NCI-H82 (cell line): ENCODE measurements around the gene PTPN3.

ENCODE experiments used
- DNase-seq: peaks from one replicate; lab custom pipeline; 2025; lab: John Stamatoyannopoulos, UW

PTPN3 gene

GRCh38 chr9:109426626-109427402 is 71.3 kb downstream of the PTPN3 start:
- no peak for DNase-seq

- no peak for DNase-seq
Observed at GRCh38 chr9:109424618-109425017, 73.5 kb downstream of the PTPN3 start.

GRCh38 chr9:109423877-109424276 is 74.2 kb downstream of the PTPN3 start:
- no peak for DNase-seq

- no peak for DNase-seq
Observed at GRCh38 chr9:109422641-109423040, 75.5 kb downstream of the PTPN3 start.

DNA sequence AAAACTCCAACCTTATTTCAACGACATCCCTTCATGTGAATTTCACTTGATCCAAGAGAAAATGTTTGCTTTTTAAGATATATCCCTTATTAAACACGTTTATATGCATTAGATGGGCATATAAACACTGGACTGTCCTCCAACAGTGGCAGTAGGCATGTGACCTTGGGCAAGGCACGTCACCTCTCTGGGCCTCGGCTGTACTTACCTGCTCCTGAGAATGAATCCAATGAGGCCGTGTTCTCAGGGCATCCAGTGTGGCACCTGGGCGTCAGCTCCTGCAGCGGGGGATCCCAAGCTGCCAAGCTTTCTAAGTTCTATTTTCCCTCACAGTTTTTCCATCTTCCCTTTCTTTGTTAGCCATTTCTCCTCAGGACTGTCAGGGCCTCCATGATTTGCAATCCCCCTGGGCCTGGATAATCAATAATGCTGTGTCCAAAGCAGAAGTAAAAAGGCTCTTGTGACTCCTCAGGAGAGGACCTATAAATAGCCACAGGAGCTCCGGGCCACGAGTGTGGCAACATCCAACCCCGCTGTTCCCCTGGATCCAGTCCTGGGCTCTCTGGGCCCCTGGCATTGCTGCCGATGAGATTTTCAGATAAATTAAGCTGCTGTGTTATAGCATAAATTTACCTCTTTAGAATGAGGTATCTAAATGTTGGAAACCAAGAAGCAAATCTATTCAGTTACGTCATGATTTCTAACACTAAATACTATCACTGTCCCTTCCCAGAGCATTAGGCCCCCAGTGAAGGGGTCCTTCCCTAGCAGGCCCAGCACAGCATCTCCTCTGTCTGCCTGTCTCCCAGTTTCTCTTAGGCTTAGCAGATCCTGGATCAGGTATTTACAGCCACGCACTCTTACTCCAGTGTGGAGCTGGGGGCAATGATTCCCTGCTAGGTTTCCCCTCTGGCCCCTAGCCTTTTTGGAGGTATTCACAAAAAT is 76.8 kb downstream of the PTPN3 start:
- no peak for DNase-seq

- DNase-seq, result no peak
Observed at GRCh38 chr9:109419531-109419930, 78.6 kb downstream of the PTPN3 start.

DNA sequence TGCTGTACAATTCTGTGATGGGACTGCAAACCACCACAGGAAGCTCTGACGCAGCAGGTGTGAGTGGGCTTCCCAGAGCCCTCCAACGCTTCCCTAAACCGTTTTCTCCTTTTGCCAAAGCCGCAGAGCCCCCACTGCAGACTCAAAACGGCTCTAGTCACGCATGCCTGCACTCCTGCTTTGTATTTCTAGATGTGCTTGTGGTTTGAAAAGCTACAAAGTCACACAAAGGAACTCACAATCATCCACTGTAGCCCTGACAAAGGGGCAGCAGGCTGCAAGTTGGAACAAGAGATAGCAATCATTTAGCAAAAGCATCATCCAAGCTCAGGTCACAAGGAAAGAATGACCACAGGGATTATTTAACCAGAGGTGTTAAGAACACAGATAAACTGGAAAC is 79.3 kb downstream of the PTPN3 start:
- DNase-seq, result no peak

DNA sequence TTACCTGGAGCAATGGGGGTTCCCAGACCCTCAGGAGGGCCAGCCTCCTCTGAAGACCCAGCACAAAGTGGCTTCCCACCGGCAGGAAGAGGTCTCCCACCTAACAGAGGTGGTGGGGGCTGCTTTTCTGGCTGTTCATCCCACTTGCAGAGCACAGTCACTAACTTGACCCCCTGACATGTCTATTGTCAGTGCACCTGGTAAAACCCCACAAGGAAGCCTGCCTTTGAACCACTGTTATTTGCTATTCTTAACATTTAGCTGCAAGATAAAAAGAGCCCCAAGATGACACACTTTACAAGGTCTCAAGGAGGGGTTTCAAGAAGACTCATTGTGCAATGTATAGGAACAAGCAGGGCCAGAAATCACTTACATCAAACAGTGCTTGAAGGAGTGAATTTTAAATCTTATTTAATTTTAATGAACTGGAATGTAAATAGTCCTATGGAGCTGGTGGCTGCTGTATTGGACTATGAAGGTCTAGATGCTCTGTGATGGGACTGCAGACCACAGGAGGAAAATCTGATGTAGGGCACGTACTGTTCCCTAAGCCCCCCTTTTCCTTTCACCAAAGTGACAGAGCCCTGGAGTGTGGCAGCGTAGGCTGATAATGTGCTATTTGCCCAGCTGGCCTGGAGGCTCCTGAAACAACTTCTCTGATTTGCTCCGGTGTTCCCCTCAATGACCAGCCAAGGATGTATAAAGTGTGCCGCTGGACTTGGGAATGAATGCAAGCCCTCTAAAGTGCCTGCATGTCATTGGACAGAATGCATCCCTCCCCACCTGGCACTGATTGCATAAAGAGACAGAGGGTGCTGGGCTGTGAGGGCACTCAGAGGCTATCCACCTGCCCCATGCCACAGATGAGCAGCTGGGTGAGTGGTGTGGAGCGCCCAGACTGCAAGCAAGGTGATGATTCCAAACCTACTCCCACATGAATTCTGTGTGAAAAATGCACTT is 80.2 kb downstream of the PTPN3 start:
- no peak for DNase-seq

DNA sequence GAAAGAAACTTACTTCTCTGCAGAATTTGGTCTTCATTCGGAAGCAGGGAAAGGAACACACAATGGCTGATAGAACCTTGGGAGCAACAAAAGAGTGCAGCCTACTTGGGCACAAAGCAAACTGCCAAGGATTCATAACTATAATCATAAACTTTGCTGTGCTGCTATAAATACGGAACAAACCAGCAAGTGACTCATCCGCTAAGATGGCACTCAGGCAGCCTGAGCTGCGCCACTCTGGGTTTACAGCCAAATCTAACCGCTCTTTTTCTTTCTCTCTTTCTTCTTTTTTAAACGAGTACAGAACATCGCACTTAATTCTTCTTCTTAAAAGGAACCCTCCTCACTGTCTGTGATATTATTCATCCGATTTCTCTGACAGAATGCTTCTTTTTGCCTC is 81.1 kb downstream of the PTPN3 start:
- no peak for DNase-seq

DNA sequence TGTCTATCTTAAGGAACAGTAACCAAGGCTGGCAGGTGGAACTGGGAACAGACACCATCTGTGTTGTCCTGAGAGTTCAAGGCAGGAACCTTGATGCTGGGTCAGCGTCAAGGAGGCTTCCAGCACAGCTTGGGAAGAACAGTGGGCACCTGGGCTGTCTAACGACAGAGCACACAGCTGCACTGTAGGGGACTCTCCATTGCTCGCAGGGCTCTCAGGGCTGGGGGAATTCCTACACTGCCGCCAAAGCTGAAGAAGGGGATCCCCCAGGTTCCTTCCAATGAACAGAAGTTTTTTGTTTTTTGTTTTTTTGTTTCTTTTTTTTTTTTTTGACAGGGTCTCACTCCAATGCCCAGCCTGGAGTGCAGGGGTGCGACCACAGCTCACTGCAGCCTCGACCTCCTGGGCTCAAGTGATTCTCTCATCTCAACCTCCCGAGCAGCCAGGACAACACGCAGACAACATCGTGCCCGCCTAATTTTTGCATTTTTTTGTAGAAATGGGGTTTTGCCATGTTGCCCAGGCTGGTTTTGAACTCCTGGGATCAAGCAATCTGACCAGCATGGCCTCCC is 81.9 kb downstream of the PTPN3 start:
- DNase-seq, result no peak

DNA sequence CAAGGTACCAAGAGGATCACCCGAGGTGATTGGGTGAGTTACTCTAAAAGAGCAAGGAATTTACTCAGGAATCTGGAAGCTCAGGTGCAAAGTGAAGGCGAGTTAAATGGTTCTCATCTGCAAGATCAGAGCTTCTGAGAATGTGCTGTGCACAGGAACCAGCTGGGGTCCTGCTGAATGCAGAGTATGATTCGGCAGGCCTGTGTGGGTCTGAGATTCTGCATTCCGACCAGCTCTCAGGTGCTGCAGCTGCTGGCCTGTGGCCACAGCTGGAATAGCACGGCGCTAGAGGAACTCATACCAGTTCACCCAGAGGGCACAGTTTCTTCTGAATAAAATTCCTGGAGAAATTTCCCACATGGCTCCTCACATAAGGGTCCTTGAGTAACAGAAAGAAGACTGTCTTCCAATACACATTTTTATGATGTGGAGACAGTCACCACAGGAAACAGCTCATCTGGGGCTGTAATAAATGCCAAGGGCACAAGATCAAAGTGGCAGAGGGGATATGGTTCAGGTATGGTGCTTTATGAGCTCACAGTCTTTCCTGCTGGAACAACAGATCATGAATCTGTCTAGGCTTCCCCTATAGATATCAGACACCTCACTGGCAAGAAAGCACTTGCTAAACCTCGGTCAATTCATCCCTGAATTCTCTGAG is 83.9 kb downstream of the PTPN3 start:
- no peak for DNase-seq

- DNase-seq, result peak; percentile 18
Observed at GRCh38 chr9:109411798-109412352, 86.2 kb downstream of the PTPN3 start.

DNA sequence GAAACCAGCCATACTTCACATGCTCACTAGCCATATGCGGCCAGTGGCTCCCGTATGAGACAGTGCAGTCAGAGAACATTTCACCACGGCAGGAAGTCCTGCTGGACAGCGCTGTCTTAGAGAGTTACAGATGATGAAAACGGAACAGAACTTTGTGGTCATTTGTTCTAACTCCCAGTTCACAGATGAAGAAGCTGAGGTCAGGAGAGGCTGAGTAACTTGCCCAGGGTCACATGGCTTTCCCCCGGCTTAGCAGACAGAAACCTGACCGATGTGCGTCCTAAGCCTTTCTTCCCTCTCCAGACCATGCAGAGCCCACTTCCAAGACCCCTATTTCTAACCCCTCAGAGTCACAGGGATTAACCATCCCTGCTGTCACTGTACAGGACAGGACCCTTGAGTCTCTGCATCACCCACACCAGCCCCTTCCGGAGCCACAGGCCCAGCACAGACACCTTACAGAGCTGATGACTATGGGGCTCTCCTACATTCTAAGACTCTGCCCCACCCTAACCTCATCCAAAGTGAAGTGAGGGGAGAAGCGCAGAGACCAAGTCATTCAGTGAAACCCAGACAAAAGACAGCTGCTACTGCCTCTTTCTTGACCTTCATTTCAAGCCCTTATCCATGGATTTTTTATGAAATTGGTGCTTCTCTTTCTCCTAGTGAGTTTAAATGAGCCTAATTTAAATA is 86.9 kb downstream of the PTPN3 start:
- DNase-seq, result no peak

GRCh38 chr9:109409773-109410397 is 88.2 kb downstream of the PTPN3 start:
- peak; percentile 9 for DNase-seq

- DNase-seq, result peak; percentile 12
Observed at GRCh38 chr9:109408759-109409462, 89.2 kb downstream of the PTPN3 start.

GRCh38 chr9:109403766-109404320 is 94.3 kb downstream of the PTPN3 start:
- DNase-seq, result no peak

DNA sequence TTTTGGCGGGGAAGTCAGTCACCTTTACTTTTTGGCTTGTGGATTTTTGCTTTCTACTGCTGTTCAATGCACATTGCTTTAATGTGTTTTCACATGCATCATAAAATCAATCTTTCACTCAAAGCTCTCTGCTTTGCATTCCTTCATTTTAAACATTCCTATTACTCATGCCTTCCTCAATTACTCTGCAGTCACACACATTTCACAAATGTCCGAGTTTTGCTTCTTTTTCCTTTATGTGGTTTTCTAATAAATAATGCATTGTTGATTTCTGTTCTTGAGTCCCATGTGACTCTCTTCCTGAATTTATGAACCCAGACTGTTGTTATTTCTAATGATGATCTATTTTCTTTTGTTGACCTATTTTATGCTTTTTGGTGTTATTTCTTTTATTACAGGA is 95.0 kb downstream of the PTPN3 start:
- no peak for DNase-seq

DNA sequence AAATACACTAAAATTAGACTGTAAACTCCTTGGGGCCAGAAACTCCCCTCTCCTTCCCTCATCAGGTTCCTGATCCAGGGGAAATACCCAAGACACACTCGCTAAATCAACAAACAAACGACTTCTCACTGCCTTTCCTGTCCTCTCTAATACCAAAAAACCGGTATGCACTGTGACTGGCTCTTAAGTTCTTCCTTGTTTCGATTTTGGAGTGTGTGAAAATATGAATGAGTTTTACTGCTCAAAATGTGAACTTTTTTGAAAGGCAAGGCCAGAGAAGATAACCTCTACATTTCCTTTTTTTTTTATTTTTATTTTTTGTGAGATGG is 96.2 kb downstream of the PTPN3 start:
- no peak for DNase-seq
